Adipose tissue (tissue), 3 donors: ENCODE results near the gene BPI. TPM values are rescaled to one million over a fixed set of nuclear protein-coding genes. Genes with fewer than 3 reads are reported as not detected.
"Not testable (repeated sequence)": the region's sequence is repeated elsewhere in the genome, so short reads cannot be mapped to it uniquely, and the experiment has no call there.

Experiments
- H3K27ac ChIP-seq: one replicate; pipeline ENCODE4 v1.5.1; 2013; ENCODE audit warnings: low read depth, low read length
- WGBS, 3 donors: extraction: QIAGEN DNeasy Blood & Tissue Kit; methylation state at CpG; one replicate each; pipeline ENCODE4 v1.1.7; 2013; 5-methylcytosine and 5-hydroxymethylcytosine counted together
- polyA plus RNA-seq, 3 donors: library from polyadenylated mRNA; stranded (reverse); fragments of 200-250 nt; gene quantifications; one replicate each; pipeline ENCODE4 v1.2.3, GENCODE V29; 2013
- donor health status: healthy with polysubstance abuse.
- donor health status: Bipolar disorder and iron deficiency.
- donor health status: healthy.

BPI gene
- polyA plus RNA-seq, 3 donors = 0.02 to 3.5 (median 0.21) TPM

- no peak overlapping the region for H3K27ac ChIP-seq
- 84 to 88% (median 85%) methylated on average over 12 of the region's 12 CpGs for WGBS, 3 donors
Observed at GRCh38 chr20:38275815-38276550, 28.0 kb upstream of the BPI start.

- no peak overlapping the region for H3K27ac ChIP-seq
- 89 to 97% (median 93%) methylated on average over 5 of the region's 5 CpGs for WGBS, 3 donors
Observed at GRCh38 chr20:38277285-38277684, 26.7 kb upstream of the BPI start.

- 78 to 95% (median 92%) methylated on average over 2 of the region's 2 CpGs for WGBS, 3 donors
- no peak overlapping the region for H3K27ac ChIP-seq
Observed at GRCh38 chr20:38277691-38278090, 26.3 kb upstream of the BPI start.

GRCh38 chr20:38278131-38278530, 25.8 kb upstream of the BPI start:
- 58 to 77% (median 76%) methylated on average over 14 of the region's 14 CpGs for WGBS, 3 donors
- no peak overlapping the region for H3K27ac ChIP-seq

- WGBS, 3 donors = 91 to 92% (median 91%) methylated on average over 2 of the region's 2 CpGs
Observed at GRCh38 chr20:38278763-38279162, 25.2 kb upstream of the BPI start.

GRCh38 chr20:38281176-38281915, 22.6 kb upstream of the BPI start:
- WGBS, 3 donors = 84 to 92% (median 90%) methylated on average over 6 of the region's 6 CpGs
- H3K27ac ChIP-seq = not testable (repeated sequence)

More at GRCh38 chr20:38278763-38279162, 25.2 kb upstream of the BPI start:
- no peak overlapping the region for H3K27ac ChIP-seq

- no peak overlapping the region for H3K27ac ChIP-seq
- WGBS, 3 donors = 84 to 94% (median 90%) methylated on average over 2 of the region's 2 CpGs
Observed at GRCh38 chr20:38283236-38283635, 20.7 kb upstream of the BPI start.

- not testable (repeated sequence) for H3K27ac ChIP-seq
- WGBS, 3 donors = 77 to 94% (median 94%) methylated on average over 7 of the region's 7 CpGs
Observed at GRCh38 chr20:38284066-38284650, 19.8 kb upstream of the BPI start.

- WGBS, 3 donors = 93 to 94% (median 93%) methylated on average over 5 of the region's 5 CpGs
- H3K27ac ChIP-seq = no peak overlapping the region
Observed at GRCh38 chr20:38284893-38285444, 19.0 kb upstream of the BPI start.

- 27 to 43% (median 40%) methylated on average over 14 to 16 of the region's 16 CpGs for WGBS, 3 donors
- no peak overlapping the region for H3K27ac ChIP-seq
Observed at GRCh38 chr20:38286586-38287531, 17.1 kb upstream of the BPI start.

- WGBS, 3 donors = 34 to 53% (median 47%) methylated on average over 21 of the region's 21 CpGs
Observed at GRCh38 chr20:38290829-38291814, 12.8 kb upstream of the BPI start.

GRCh38 chr20:38291966-38292365, 12.0 kb upstream of the BPI start:
- H3K27ac ChIP-seq = no peak overlapping the region
- 46 to 57% (median 56%) methylated on average over 3 of the region's 3 CpGs for WGBS, 3 donors

More at GRCh38 chr20:38290829-38291814, 12.8 kb upstream of the BPI start:
- no peak overlapping the region for H3K27ac ChIP-seq

- 48 to 50% (median 49%) methylated on average over 7 of the region's 7 CpGs for WGBS, 3 donors
- H3K27ac ChIP-seq = no peak overlapping the region
Observed at GRCh38 chr20:38293491-38294065, 10.4 kb upstream of the BPI start.

- WGBS, 3 donors = 62 to 84% (median 67%) methylated on average over 11 of the region's 11 CpGs
- no peak overlapping the region for H3K27ac ChIP-seq
Observed at GRCh38 chr20:38294076-38294591, 9.8 kb upstream of the BPI start.

- 88 to 92% (median 90%) methylated on average over 5 of the region's 5 CpGs for WGBS, 3 donors
- H3K27ac ChIP-seq = no peak overlapping the region
Observed at GRCh38 chr20:38295811-38296210, 8.1 kb upstream of the BPI start.

GRCh38 chr20:38296433-38296832, 7.5 kb upstream of the BPI start:
- no peak overlapping the region for H3K27ac ChIP-seq
- 48 to 77% (median 54%) methylated on average over 11 of the region's 11 CpGs for WGBS, 3 donors
